Measurements from ENCODE around the gene PFN1. TPM values are rescaled to one million over a fixed set of nuclear protein-coding genes. Genes with fewer than 3 reads are reported as not detected.

The PFN1 gene
- total RNA-seq, 1 experiment from 2014 or later = 1,213 TPM

GRCh38 chr17:4994081-4994595, 45.8 kb upstream of the PFN1 start:
- Histone ChIP-seq H3K4me2 (ENCODE audit: low read length) (no peak overlapping the region), H3K79me2 (ENCODE audit: insufficient read depth, low read length) (peaks cover 12% of the 10 kb centered on the region), H3K27ac (ENCODE audit: low read depth, low read length) (no peak overlapping the region), H2AFZ (ENCODE audit: low read depth, low read length, poor library complexity, severe bottlenecking) (no peak overlapping the region), H3K27me3 (ENCODE audit: insufficient read depth, low read length) (no peaks in the 10 kb centered on the region), H4K20me1 (ENCODE audit: insufficient read depth) (no peaks in the 10 kb centered on the region), H3K4me3 (replicated peaks in 1 of 2; ENCODE audit: low read depth in 1 of 2, low read length in 2 of 2) (no peak overlapping the region), H3K4me1 (ENCODE audit: control insufficient read depth in 1 of 2, insufficient read depth in 2 of 2, low read length in 2 of 2) (peaks cover 9 to 15% of the 10 kb centered on the region in 2 experiments), H3K9me2 (ENCODE audit: insufficient read depth) (no peaks in the 10 kb centered on the region), H3K9me3 (ENCODE audit: control insufficient read depth in 1 of 2, insufficient read depth in 1 of 2, low read depth in 1 of 2, low read length in 2 of 2) (no peaks in the 10 kb centered on the region), H3K36me3 (ENCODE audit: control insufficient read depth in 1 of 2, insufficient read depth in 2 of 2, low read length in 2 of 2) (no peaks in the 10 kb centered on the region), H3K9ac (ENCODE audit: low read length) (no peak overlapping the region)
- DNase-seq (ENCODE audit: low read depth, low spot score) (no peak), ATAC-seq (no peak)
- TF ChIP-seq ELF1 (IDR thresholded peaks at IDR 0.05; ENCODE audit: borderline replicate concordance, low read depth) = no peak
- TF ChIP-seq ZNF274 (IDR thresholded peaks at IDR 0.05; ENCODE audit: low read depth, low read length) = no peak
- ChIA-PET POLR2A (no interaction called here), CTCF (no interaction called here), RAD21 (ENCODE audit: low non-redundant PET in 1 of 2, low total read pairs in 2 of 2, uncharacterized antibody in 2 of 2, unreplicated experiment in 2 of 2) (interaction anchor here in 1 of 2 experiments (0.7 kb wide), 1 partner anchor 198 kb away, joined by 3 read pairs; no protein-coding TSS in a partner anchor)
- intact Hi-C loops (cut with micrococcal nuclease) = no loop called here
- BruUV-seq (replicated peaks) = no TSS peak

DNA sequence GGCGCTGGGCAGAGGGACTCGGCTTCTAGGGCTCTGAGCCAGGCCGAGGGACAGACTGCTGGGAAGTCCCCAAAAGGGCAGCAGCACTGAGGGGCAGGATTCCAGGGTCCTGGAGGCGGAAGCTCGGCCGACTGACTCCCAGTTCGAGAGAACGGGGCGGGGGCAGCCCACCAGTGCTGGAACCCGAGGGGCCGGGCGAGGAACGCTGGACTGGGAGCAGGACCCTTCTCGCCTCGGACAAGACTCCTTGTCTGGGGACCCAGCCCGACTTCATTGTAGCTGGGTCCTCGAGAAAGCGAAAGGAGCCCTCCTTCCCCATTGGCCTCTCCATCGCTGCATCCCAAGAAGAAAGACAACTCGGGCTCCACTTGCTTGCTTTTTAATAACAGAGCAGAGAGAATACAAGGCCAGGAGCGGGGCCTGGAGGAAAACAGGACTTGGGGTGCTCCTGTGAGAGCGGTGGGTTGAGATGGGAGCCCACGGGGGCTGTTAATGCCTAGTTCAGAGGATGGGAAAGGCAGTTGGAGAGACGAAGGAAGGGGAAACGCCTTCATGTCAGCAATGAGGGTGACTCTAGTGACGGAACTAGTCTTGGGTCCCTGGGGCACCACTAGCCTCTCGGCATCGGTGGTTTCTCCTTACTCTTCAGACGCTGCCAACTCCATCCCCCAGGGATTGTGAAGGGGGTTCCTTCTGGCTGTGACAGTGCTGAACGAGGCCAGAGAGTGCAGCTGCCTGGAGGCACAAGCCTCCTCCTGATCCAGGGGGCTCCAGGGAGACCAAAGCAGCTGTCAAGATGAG, 39.6 kb upstream of the PFN1 start:
- ATAC-seq (no peak), DNase-seq (ENCODE audit: low read depth, low spot score) (no peak)
- Histone ChIP-seq H3K27me3 (ENCODE audit: insufficient read depth, low read length) (no peaks in the 10 kb centered on the region), H2AFZ (ENCODE audit: low read depth, low read length, poor library complexity, severe bottlenecking) (peak overlapping the region; percentile 78), H3K9me3 (ENCODE audit: control insufficient read depth in 1 of 2, insufficient read depth in 1 of 2, low read depth in 1 of 2, low read length in 2 of 2) (no peaks in the 10 kb centered on the region), H4K20me1 (ENCODE audit: insufficient read depth) (no peaks in the 10 kb centered on the region), H3K4me1 (ENCODE audit: control insufficient read depth in 1 of 2, insufficient read depth in 2 of 2, low read length in 2 of 2) (peaks cover 7 to 24% of the 10 kb centered on the region in 2 experiments), H3K4me2 (ENCODE audit: low read length) (peak overlapping the region; percentile 99), H3K27ac (ENCODE audit: low read depth, low read length) (peak overlapping the region; percentile 84), H3K4me3 (replicated peaks in 1 of 2; ENCODE audit: low read depth in 1 of 2, low read length in 2 of 2) (peak overlapping the region; percentile 72 to 97), H3K9ac (ENCODE audit: low read length) (peak overlapping the region; percentile 90), H3K79me2 (ENCODE audit: insufficient read depth, low read length) (peaks cover 15% of the 10 kb centered on the region), H3K9me2 (ENCODE audit: insufficient read depth) (no peaks in the 10 kb centered on the region), H3K36me3 (ENCODE audit: control insufficient read depth in 1 of 2, insufficient read depth in 2 of 2, low read length in 2 of 2) (no peaks in the 10 kb centered on the region; a peak in 1 of 4 replicates)
- POLR2A ChIA-PET = interaction anchor here (0.6 to 1.9 kb wide), 6 partner anchors 9 to 79 kb away, joined by 4 to 16 read pairs (median 7); partner anchors contain the start of genes INCA1, KIF1C, RNF167 and SLC25A11
- CTCF ChIA-PET = interaction anchor here (0.6 to 1.4 kb wide), 3 partner anchors 21 to 242 kb away, joined by 3 to 9 read pairs (median 3); partner anchors contain the start of gene SPAG7
- TSS peak; percentile 84 for BruUV-seq (replicated peaks)
- TF ChIP-seq POLR2A (IDR thresholded peaks at IDR 0.05; ENCODE audit: borderline replicate concordance, extremely low read depth, insufficient read depth, insufficient read length) (peak; percentile 2), CBX3 (IDR thresholded peaks at IDR 0.05; ENCODE audit: low read depth) (no peak)
- RAD21 ChIA-PET (ENCODE audit: low non-redundant PET in 1 of 2, low total read pairs in 2 of 2, uncharacterized antibody in 2 of 2, unreplicated experiment in 2 of 2) = no interaction called here
- intact Hi-C loops (cut with micrococcal nuclease) = loop anchor here (1.0 to 5.0 kb wide), 3 partner anchors 21 to 79 kb away; partner anchors contain the start of genes PFN1 and SPAG7

Measured in HCT116 (cell line).